Measurements from ENCODE around the gene S100A7A. TPM values are rescaled to one million over a fixed set of nuclear protein-coding genes. Genes with fewer than 3 reads are reported as not detected.

Gene S100A7A
- total RNA-seq, 1 experiment from 2014 or later: not detected

DNA sequence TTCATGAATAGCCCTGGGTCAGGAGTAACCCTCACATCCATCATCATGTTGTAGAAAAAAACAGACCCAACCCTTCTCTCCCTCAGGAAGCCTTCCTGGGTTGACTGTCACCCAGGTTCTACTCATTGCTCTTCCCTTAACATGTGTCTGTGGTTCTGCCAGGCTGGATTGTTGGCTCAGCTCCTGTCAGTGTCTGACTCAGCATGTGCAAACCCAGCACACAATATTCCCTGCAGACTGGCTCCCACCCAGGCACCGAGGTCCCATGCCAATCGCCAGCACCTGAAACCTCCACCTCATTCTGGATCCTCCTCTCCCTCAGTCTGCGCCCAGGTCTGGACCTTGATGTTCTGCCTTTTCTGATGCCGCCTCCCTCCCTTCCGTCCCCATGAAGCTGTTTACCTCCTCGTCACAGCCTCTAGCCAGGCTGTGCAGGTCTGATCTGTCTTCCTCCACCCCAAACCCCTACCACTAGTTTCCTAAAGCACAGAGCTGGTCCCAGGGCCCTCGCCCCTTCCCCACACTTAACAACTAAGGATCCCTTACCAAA lies 21.1 kb upstream of the S100A7A start:
- no peak overlapping the region for H3K27ac Mint-ChIP-seq
- no peaks in the 10 kb centered on the region for H3K9me3 Mint-ChIP-seq
- TF ChIP-seq RORB (CRISPR knock-in tag; IDR thresholded peaks at IDR 0.05) (no peak), ZNF232 (CRISPR knock-in tag; IDR thresholded peaks at IDR 0.05) (no peak), SMAD3 (CRISPR knock-in tag; IDR thresholded peaks at IDR 0.05; ENCODE audit: borderline replicate concordance) (no peak), NR1H2 (CRISPR knock-in tag; IDR thresholded peaks at IDR 0.05) (no peak), TP53 (CRISPR knock-in tag; IDR thresholded peaks at IDR 0.05) (no peak), NR3C1 (CRISPR knock-in tag; conservative IDR thresholded peaks at IDR 0.05; ENCODE audit: low read depth) (no peak), HMGA2 (CRISPR knock-in tag; IDR thresholded peaks at IDR 0.05) (no peak), ZNF317 (CRISPR knock-in tag; IDR thresholded peaks at IDR 0.05; ENCODE audit: borderline replicate concordance, low read depth) (no peak)
- TF ChIP-seq, protein P1, sequence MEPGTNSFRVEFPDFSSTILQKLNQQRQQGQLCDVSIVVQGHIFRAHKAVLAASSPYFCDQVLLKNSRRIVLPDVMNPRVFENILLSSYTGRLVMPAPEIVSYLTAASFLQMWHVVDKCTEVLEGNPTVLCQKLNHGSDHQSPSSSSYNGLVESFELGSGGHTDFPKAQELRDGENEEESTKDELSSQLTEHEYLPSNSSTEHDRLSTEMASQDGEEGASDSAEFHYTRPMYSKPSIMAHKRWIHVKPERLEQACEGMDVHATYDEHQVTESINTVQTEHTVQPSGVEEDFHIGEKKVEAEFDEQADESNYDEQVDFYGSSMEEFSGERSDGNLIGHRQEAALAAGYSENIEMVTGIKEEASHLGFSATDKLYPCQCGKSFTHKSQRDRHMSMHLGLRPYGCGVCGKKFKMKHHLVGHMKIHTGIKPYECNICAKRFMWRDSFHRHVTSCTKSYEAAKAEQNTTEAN (CRISPR knock-in tag; IDR thresholded peaks at IDR 0.05): no peak
- TF ChIP-seq, protein P2, sequence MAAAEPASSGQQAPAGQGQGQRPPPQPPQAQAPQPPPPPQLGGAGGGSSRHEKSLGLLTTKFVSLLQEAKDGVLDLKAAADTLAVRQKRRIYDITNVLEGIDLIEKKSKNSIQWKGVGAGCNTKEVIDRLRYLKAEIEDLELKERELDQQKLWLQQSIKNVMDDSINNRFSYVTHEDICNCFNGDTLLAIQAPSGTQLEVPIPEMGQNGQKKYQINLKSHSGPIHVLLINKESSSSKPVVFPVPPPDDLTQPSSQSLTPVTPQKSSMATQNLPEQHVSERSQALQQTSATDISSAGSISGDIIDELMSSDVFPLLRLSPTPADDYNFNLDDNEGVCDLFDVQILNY (CRISPR knock-in tag; IDR thresholded peaks at IDR 0.05): no peak
- H3K4me1 Mint-ChIP-seq: no peaks in the 10 kb centered on the region; the same call in 1 of the 2 replicates
- no peak for ATAC-seq
- no peaks in the 10 kb centered on the region for H3K36me3 Mint-ChIP-seq
- H3K4me3 Mint-ChIP-seq: no peak overlapping the region
- DNase-seq (ENCODE audit: low spot score): no peak
- POLR2A ChIA-PET: no interaction called here
- H3K27me3 Mint-ChIP-seq (ENCODE audit: low read depth): peaks cover 4% of the 10 kb centered on the region
- CTCF ChIA-PET: interaction anchor here (1.1 to 5.7 kb wide), 5 partner anchors 9 to 101 kb away, joined by 3 to 34 read pairs (median 4); partner anchors contain the start of gene PGLYRP4

DNA sequence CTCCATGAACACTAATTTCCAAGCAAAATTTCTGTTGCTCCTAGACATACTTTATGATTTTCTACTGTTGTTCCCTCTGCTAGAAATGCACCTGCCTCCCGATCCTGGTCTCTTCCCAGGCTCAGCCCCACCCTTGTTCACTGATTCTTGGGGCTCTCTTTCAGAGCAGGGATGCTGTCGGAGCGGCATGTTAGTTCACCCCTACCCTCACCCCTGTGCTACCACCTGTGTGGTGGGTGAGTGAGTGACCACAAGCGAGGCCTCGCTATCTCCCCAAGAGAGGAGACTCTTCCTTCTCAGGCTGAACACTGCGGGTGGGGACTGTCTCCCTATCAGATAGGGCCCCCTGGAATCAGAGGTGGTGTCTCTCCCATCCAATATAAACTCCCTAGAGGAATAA lies 20.5 kb upstream of the S100A7A start:
- Mint-ChIP-seq H3K36me3 (no peaks in the 10 kb centered on the region), H3K27ac (no peak overlapping the region), H3K4me3 (no peak overlapping the region), H3K4me1 (no peaks in the 10 kb centered on the region; the same call in 1 of the 2 replicates), H3K9me3 (no peaks in the 10 kb centered on the region), H3K27me3 (ENCODE audit: low read depth) (peaks cover 4% of the 10 kb centered on the region)
- no peak for TF ChIP-seq GABPB1 (CRISPR knock-in tag; IDR thresholded peaks at IDR 0.05)
- no peak for ATAC-seq
- DNase-seq (ENCODE audit: low spot score): no peak
- POLR2A ChIA-PET: no interaction called here
- CTCF ChIA-PET: interaction anchor here (0.7 to 5.7 kb wide), 6 partner anchors 9 to 100 kb away, joined by 3 to 34 read pairs (median 4); partner anchors contain the start of gene PGLYRP4

DNA sequence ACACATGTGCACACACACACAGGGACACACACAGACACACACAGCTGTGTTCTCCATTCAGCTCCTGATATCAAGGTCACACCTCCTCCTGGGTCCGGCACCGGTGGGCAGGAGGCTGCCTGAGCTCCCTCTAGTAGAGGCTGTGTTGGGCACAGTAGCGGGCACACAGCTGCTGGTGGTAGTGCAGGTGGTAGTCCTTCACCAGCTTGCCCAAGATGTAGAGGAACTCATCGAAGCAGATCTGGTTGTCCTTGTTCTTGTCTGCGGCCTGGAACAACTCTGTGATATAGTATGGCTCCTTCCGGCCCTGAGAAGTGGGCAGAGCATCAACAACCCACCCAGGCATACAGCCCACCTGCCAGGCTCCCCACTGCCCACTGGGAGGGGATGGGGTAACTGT lies 19.9 kb upstream of the S100A7A start:
- no peak for ATAC-seq
- no peaks in the 10 kb centered on the region for H3K36me3 Mint-ChIP-seq
- peaks cover 2% of the 10 kb centered on the region for H3K27me3 Mint-ChIP-seq (ENCODE audit: low read depth)
- ChIA-PET POLR2A (no interaction called here), CTCF (interaction anchor here (0.7 to 2.1 kb wide), 4 partner anchors 41 to 98 kb away, joined by 3 to 10 read pairs (median 3); partner anchors contain the start of gene PGLYRP4)
- DNase-seq (ENCODE audit: low spot score): no peak
- TF ChIP-seq GRHL2 (CRISPR knock-in tag; IDR thresholded peaks at IDR 0.05; ENCODE audit: insufficient replicate concordance, severe bottlenecking) (no peak), TEAD1 (CRISPR knock-in tag; IDR thresholded peaks at IDR 0.05) (no peak), SMAD3 (CRISPR knock-in tag; IDR thresholded peaks at IDR 0.05; ENCODE audit: borderline replicate concordance) (no peak), ATF1 (CRISPR knock-in tag; IDR thresholded peaks at IDR 0.05) (no peak)
- TF ChIP-seq, protein P3, sequence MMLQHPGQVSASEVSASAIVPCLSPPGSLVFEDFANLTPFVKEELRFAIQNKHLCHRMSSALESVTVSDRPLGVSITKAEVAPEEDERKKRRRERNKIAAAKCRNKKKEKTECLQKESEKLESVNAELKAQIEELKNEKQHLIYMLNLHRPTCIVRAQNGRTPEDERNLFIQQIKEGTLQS (CRISPR knock-in tag; conservative IDR thresholded peaks at IDR 0.05): no peak
- TF ChIP-seq, protein P4, sequence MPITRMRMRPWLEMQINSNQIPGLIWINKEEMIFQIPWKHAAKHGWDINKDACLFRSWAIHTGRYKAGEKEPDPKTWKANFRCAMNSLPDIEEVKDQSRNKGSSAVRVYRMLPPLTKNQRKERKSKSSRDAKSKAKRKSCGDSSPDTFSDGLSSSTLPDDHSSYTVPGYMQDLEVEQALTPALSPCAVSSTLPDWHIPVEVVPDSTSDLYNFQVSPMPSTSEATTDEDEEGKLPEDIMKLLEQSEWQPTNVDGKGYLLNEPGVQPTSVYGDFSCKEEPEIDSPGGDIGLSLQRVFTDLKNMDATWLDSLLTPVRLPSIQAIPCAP (CRISPR knock-in tag; IDR thresholded peaks at IDR 0.05): no peak
- TF ChIP-seq, protein P1 (CRISPR knock-in tag; IDR thresholded peaks at IDR 0.05): no peak
- TF ChIP-seq, protein P5, sequence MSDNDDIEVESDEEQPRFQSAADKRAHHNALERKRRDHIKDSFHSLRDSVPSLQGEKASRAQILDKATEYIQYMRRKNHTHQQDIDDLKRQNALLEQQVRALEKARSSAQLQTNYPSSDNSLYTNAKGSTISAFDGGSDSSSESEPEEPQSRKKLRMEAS (CRISPR knock-in tag; IDR thresholded peaks at IDR 0.05): no peak
- H3K9me3 Mint-ChIP-seq: no peaks in the 10 kb centered on the region
- H3K4me3 Mint-ChIP-seq: no peak overlapping the region
- H3K27ac Mint-ChIP-seq: no peak overlapping the region
- no peaks in the 10 kb centered on the region; the same call in 1 of the 2 replicates for H3K4me1 Mint-ChIP-seq

Measured in WTC11 (cell line).